IPS DF 4.7 (cell line): ENCODE results near the gene ZNF804B.

Experiments used
- DNase-seq: peaks from one replicate; pipeline ENCODE4 v3.0.0-alpha.2; 2013; ENCODE audit warnings: low spot score; ENCODE audit errors: extremely low read depth

The ZNF804B gene

GRCh38 chr7:89247207-89247606, 487.7 kb downstream of the ZNF804B start:
- DNase-seq, result peak; percentile 2

GRCh38 chr7:89259085-89259484, 499.6 kb downstream of the ZNF804B start:
- DNase-seq, result no peak

GRCh38 chr7:89264126-89264525, 504.6 kb downstream of the ZNF804B start:
- DNase-seq, result no peak

- no peak for DNase-seq
Measured at GRCh38 chr7:89265631-89266030, 506.1 kb downstream of the ZNF804B start.

GRCh38 chr7:89283302-89283701, 523.8 kb downstream of the ZNF804B start:
- DNase-seq, result no peak

GRCh38 chr7:89308535-89308934, 549.0 kb downstream of the ZNF804B start:
- no peak for DNase-seq

- DNase-seq, result no peak
Measured at GRCh38 chr7:89311886-89312285, 552.4 kb downstream of the ZNF804B start.

- DNase-seq, result no peak
Measured at GRCh38 chr7:89312551-89312950, 553.1 kb downstream of the ZNF804B start.

- DNase-seq, result no peak
Measured at GRCh38 chr7:89316584-89317251, 557.2 kb downstream of the ZNF804B start.

- DNase-seq, result no peak
Measured at GRCh38 chr7:89332026-89332425, 572.5 kb downstream of the ZNF804B start.

GRCh38 chr7:89334797-89335196, 575.3 kb downstream of the ZNF804B start:
- no peak for DNase-seq

- no peak for DNase-seq
Measured at GRCh38 chr7:89335490-89335889, 576.0 kb downstream of the ZNF804B start.

GRCh38 chr7:89336121-89336520, 576.6 kb downstream of the ZNF804B start:
- DNase-seq, result no peak

GRCh38 chr7:89339748-89340147, 580.2 kb downstream of the ZNF804B start:
- DNase-seq, result no peak

- DNase-seq, result no peak
Measured at GRCh38 chr7:89357121-89357520, 597.6 kb downstream of the ZNF804B start.

GRCh38 chr7:89377219-89377618, 617.7 kb downstream of the ZNF804B start:
- DNase-seq, result no peak

- no peak for DNase-seq
Measured at GRCh38 chr7:89385411-89385810, 625.9 kb downstream of the ZNF804B start.
